Mesangial cell (primary cell): ENCODE measurements around the gene SF3B3. TPM values are rescaled to one million over a fixed set of nuclear protein-coding genes. Genes with fewer than 3 reads are reported as not detected.

Source experiments
- total RNA-seq: library from RNA; depleted of rRNA; stranded (reverse); fragments of >200 nt; gene quantifications from 2 replicates; pipeline ENCODE4 v1.2.3, GENCODE V29; 2015

SF3B3 gene
- 168 and 185 TPM in 2 replicates for total RNA-seq

GRCh38 chr16:70523743-70524398, at the start of gene SF3B3:
Gene SF3B3, plus strand, starts transcription at chr16:70523816. Its CDS starts 2,841 bp downstream, at chr16:70526657.

DNA sequence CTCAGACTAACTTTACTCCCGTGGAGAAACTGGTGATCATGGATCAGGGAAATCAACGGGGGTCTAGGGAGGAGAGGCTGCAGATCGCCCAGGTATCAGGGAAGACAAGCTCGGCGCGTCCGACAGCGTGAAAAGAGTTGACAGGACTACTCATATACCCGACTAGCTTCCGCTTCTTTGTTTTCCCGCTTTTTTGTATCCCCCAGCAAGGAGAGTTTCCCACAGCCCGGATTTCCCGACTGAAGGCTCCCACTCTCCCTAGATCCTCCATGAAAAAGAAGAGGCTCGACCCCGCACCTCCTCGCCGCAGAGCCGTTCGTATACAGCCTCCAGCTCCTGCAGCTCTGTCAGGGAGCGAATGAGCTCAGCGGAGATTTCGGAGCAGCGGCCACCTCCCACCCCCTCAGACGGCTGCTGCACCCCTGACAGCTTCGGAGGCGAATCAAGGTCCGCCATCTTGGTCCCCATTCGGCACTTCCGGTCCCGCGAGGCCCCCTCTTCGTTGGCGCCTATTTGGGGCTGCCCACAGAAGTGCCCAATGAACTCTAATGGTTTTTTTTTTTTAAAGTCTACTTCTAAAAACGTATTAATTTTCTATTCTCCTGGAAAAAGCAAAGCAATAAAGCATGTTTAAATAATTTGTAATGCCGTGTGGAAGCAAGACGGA, 407 bp upstream of the SF3B3 start, which contains the start of gene COG4:
Gene COG4 (minus strand): TSS at position 479 of the 667 bp plus-strand sequence. CDS start 11 bp downstream, at position 468.

Other genes with a start within 250 kb of the SF3B3 start
- gene AARS1, start 234.3 kb upstream of the SF3B3 start, total RNA-seq = 120 and 138 TPM in 2 replicates
- 30.6 and 31.6 TPM in 2 replicates for gene DDX19B, start 224.6 kb upstream of the SF3B3 start, total RNA-seq
- 36.8 and 39.4 TPM in 2 replicates for gene DDX19A, start 176.9 kb upstream of the SF3B3 start, total RNA-seq
- gene ST3GAL2, start 84.7 kb upstream of the SF3B3 start, total RNA-seq = 35.1 and 37.5 TPM in 2 replicates
- gene FCSK, start 69.2 kb upstream of the SF3B3 start, total RNA-seq = 9.0 and 20.5 TPM in 2 replicates
- gene COG4, start 262 bp upstream of the SF3B3 start, total RNA-seq = 42.6 and 48.7 TPM in 2 replicates
- gene IL34, start 122.7 kb downstream of the SF3B3 start, total RNA-seq = under 0.01 and 2.2 TPM in 2 replicates
- 46.0 and 63.6 TPM in 2 replicates for gene MTSS2, start 162.2 kb downstream of the SF3B3 start, total RNA-seq